Measurements from ENCODE around the gene HDLBP. TPM values are rescaled to one million over a fixed set of nuclear protein-coding genes. Genes with fewer than 3 reads are reported as not detected.
A peak's percentile ranks its signal among the peaks of the same experiment; 100 is the strongest.

The HDLBP gene
- total RNA-seq, 1 experiment from 2014 or later: 497 TPM

- DNase-seq (ENCODE audit: low read depth): no peak
Observed at GRCh38 chr2:241232736-241233575, 82.5 kb downstream of the HDLBP start.

GRCh38 chr2:241230435-241230834, 85.0 kb downstream of the HDLBP start:
- no peak for DNase-seq (ENCODE audit: low read depth)

- no peak for DNase-seq (ENCODE audit: low read depth)
Observed at GRCh38 chr2:241229563-241230401, 85.7 kb downstream of the HDLBP start.

- DNase-seq (ENCODE audit: low read depth): no peak
Observed at GRCh38 chr2:241228860-241229516, 86.5 kb downstream of the HDLBP start.

GRCh38 chr2:241228081-241228859, 87.2 kb downstream of the HDLBP start:
- no peak for DNase-seq (ENCODE audit: low read depth)

GRCh38 chr2:241227594-241227993, 87.9 kb downstream of the HDLBP start:
- no peak for DNase-seq (ENCODE audit: low read depth)

- DNase-seq (ENCODE audit: low read depth): no peak
Observed at GRCh38 chr2:241226723-241227572, 88.5 kb downstream of the HDLBP start.

GRCh38 chr2:241225983-241226382, 89.5 kb downstream of the HDLBP start:
- DNase-seq (ENCODE audit: low read depth): no peak

GRCh38 chr2:241225545-241225944, 89.9 kb downstream of the HDLBP start:
- DNase-seq (ENCODE audit: low read depth): no peak

GRCh38 chr2:241224851-241225438, 90.5 kb downstream of the HDLBP start:
- DNase-seq (ENCODE audit: low read depth): no peak

GRCh38 chr2:241224018-241224850, 91.2 kb downstream of the HDLBP start:
- DNase-seq (ENCODE audit: low read depth): peak; percentile 80

- DNase-seq (ENCODE audit: low read depth): peak; percentile 61
Observed at GRCh38 chr2:241223211-241224017, 92.1 kb downstream of the HDLBP start.

GRCh38 chr2:241219856-241220356, 95.6 kb downstream of the HDLBP start:
- no peak for DNase-seq (ENCODE audit: low read depth)

GRCh38 chr2:241219030-241219382, 96.5 kb downstream of the HDLBP start:
- DNase-seq (ENCODE audit: low read depth): no peak

- peak; percentile 32 for DNase-seq (ENCODE audit: low read depth)
Observed at GRCh38 chr2:241218131-241219029, 97.1 kb downstream of the HDLBP start.

- peak; percentile 38 for DNase-seq (ENCODE audit: low read depth)
Observed at GRCh38 chr2:241217320-241218031, 98.0 kb downstream of the HDLBP start.

Data from HT1080 (cell line).